ELF-1 (cell line): Measurements from ENCODE around the gene TMEM232.
"Not testable (repeated sequence)": the region's sequence is repeated elsewhere in the genome, so short reads cannot be mapped to it uniquely, and the experiment has no call there.

Experiments used
- DNase-seq: peaks from one replicate; pipeline ENCODE4 v3.0.0-alpha.2; 2016; ENCODE audit warnings: low read depth, low spot score

The TMEM232 gene

GRCh38 chr5:110707260-110707844, 19.1 kb downstream of the TMEM232 start:
- DNase-seq, result no peak

- DNase-seq, result no peak
Measured at GRCh38 chr5:110705349-110705748, 21.1 kb downstream of the TMEM232 start.

GRCh38 chr5:110703481-110703880, 23.0 kb downstream of the TMEM232 start:
- no peak for DNase-seq

GRCh38 chr5:110702704-110703103, 23.8 kb downstream of the TMEM232 start:
- DNase-seq, result no peak

- DNase-seq, result no peak
Measured at GRCh38 chr5:110702300-110702699, 24.2 kb downstream of the TMEM232 start.

- peak; percentile 39 for DNase-seq
Measured at GRCh38 chr5:110692669-110693068, 33.8 kb downstream of the TMEM232 start.

GRCh38 chr5:110690587-110690986, 35.9 kb downstream of the TMEM232 start:
- DNase-seq, result not testable (repeated sequence)

GRCh38 chr5:110687485-110687884, 39.0 kb downstream of the TMEM232 start:
- no peak for DNase-seq

GRCh38 chr5:110686270-110686669, 40.2 kb downstream of the TMEM232 start:
- DNase-seq, result no peak

- no peak for DNase-seq
Measured at GRCh38 chr5:110681953-110682352, 44.5 kb downstream of the TMEM232 start.

GRCh38 chr5:110681109-110681508, 45.4 kb downstream of the TMEM232 start:
- DNase-seq, result no peak

- not testable (repeated sequence) for DNase-seq
Measured at GRCh38 chr5:110676554-110676953, 49.9 kb downstream of the TMEM232 start.

- DNase-seq, result no peak
Measured at GRCh38 chr5:110665184-110665726, 61.2 kb downstream of the TMEM232 start.

- no peak for DNase-seq
Measured at GRCh38 chr5:110663525-110663924, 62.9 kb downstream of the TMEM232 start.

- no peak for DNase-seq
Measured at GRCh38 chr5:110658006-110658405, 68.5 kb downstream of the TMEM232 start.

GRCh38 chr5:110653231-110653970, 73.1 kb downstream of the TMEM232 start:
- no peak for DNase-seq

- DNase-seq, result no peak
Measured at GRCh38 chr5:110651507-110651906, 75.0 kb downstream of the TMEM232 start.

- DNase-seq, result no peak
Measured at GRCh38 chr5:110644357-110644756, 82.1 kb downstream of the TMEM232 start.

GRCh38 chr5:110638970-110639902, 87.2 kb downstream of the TMEM232 start:
- no peak for DNase-seq

- DNase-seq, result no peak
Measured at GRCh38 chr5:110634475-110634874, 92.0 kb downstream of the TMEM232 start.

GRCh38 chr5:110631236-110631635, 95.2 kb downstream of the TMEM232 start:
- DNase-seq, result no peak

- no peak for DNase-seq
Measured at GRCh38 chr5:110630350-110630749, 96.1 kb downstream of the TMEM232 start.
